DOHH2 (cell line): Measurements from ENCODE around the gene CALHM6.

ENCODE experiments used
- H3F3A ChIP-seq: fragments of 200-600 bp; sonication (generic), shearing (Covaris generic); 2 replicates; pipeline ENCODE4 v1.6.0; 2016; ENCODE audit warnings: antibody characterized with exemption, mild to moderate bottlenecking; ENCODE audit not compliant: control insufficient read depth, insufficient read depth
- H3K27ac ChIP-seq: fragments of 200-600 bp; sonication (generic); 2 replicates; pipeline ENCODE4 v1.5.1; 2014; ENCODE audit warnings: low read depth, mild to moderate bottlenecking, low read length, moderate library complexity
- H3K27me3 ChIP-seq: fragments of 200-600 bp; sonication (generic); 2 replicates; pipeline ENCODE4 v1.6.1; 2014; ENCODE audit warnings: mild to moderate bottlenecking, low read length, mixed read lengths; ENCODE audit not compliant: control insufficient read depth
- H3K36me3 ChIP-seq: fragments of 200-600 bp; sonication (generic); 2 replicates; pipeline ENCODE4 v1.6.1; 2014; ENCODE audit warnings: mild to moderate bottlenecking, low read length, moderate library complexity, mixed read lengths; ENCODE audit not compliant: control insufficient read depth
- H3K4me1 ChIP-seq: fragments of 200-600 bp; sonication (generic); 2 replicates; pipeline ENCODE4 v1.6.1; 2014; ENCODE audit warnings: mild to moderate bottlenecking, low read length, mixed read lengths; ENCODE audit not compliant: control insufficient read depth
- H3K4me2 ChIP-seq: fragments of 200-600 bp; sonication (generic); 2 replicates; pipeline ENCODE4 v1.6.0; 2014; ENCODE audit warnings: mild to moderate bottlenecking, low read length, moderate library complexity
- H3K4me3 ChIP-seq: fragments of 200-600 bp; sonication (generic); 2 replicates; pipeline ENCODE4 v1.5.1; 2014; ENCODE audit warnings: mild to moderate bottlenecking, low read length, mixed read lengths
- H3K79me2 ChIP-seq: fragments of 200-600 bp; sonication (generic); 2 replicates; pipeline ENCODE4 v1.6.1; 2014; ENCODE audit warnings: mild to moderate bottlenecking, low read length, mixed read lengths; ENCODE audit not compliant: control insufficient read depth
- H3K9me2 ChIP-seq: fragments of 200-600 bp; sonication (generic); replicated peaks from 2 replicates; pipeline ENCODE4 v1.6.1; 2014; ENCODE audit warnings: mild to moderate bottlenecking, low read length, mixed read lengths; ENCODE audit not compliant: control insufficient read depth
- H3K9me3 ChIP-seq: fragments of 200-600 bp; sonication (generic); 2 replicates; pipeline ENCODE4 v1.6.1; 2014; ENCODE audit warnings: antibody characterized with exemption, low read length, mixed read lengths; ENCODE audit not compliant: control insufficient read depth, insufficient read depth
- H4K20me1 ChIP-seq: fragments of 200-600 bp; sonication (generic); 2 replicates; pipeline ENCODE4 v1.6.0; 2014; ENCODE audit warnings: low read depth, mild to moderate bottlenecking, antibody characterized with exemption, low read length, moderate library complexity; ENCODE audit not compliant: control insufficient read depth, insufficient read depth
- CTCF ChIP-seq: fragments of 200-600 bp; sonication (generic); IDR thresholded peaks from one replicate; pipeline ENCODE4 v1.5.1; 2014; ENCODE audit warnings: antibody characterized with exemption, mild to moderate bottlenecking, low read depth, low read length; ENCODE audit not compliant: poor library complexity, severe bottlenecking
- EZH2phosphoT487 ChIP-seq: fragments of 200-600 bp; sonication (generic); IDR thresholded peaks from 2 replicates; pipeline ENCODE4 v1.6.1; 2017; ENCODE audit warnings: borderline replicate concordance, mild to moderate bottlenecking, antibody characterized with exemption, low read length, moderate library complexity, mixed read lengths

CALHM6 gene

GRCh38 chr6:116450185-116450710, 10.9 kb upstream of the CALHM6 start:
- H3K4me3 ChIP-seq = no peak overlapping the region
- H3K27ac ChIP-seq = no peak overlapping the region
- H3K27me3 ChIP-seq = peaks cover 10% of the 10 kb centered on the region; the same call in 1 of the 2 replicates
- no peaks in the 10 kb centered on the region for H4K20me1 ChIP-seq
- H3K9me3 ChIP-seq = no peaks in the 10 kb centered on the region
- no peaks in the 10 kb centered on the region for H3K4me1 ChIP-seq
- no peaks in the 10 kb centered on the region for H3F3A ChIP-seq
- H3K79me2 ChIP-seq = no peaks in the 10 kb centered on the region
- H3K4me2 ChIP-seq = no peak overlapping the region
- no peak for TF ChIP-seq EZH2phosphoT487
- TF ChIP-seq CTCF = no peak
- no peaks in the 10 kb centered on the region for H3K9me2 ChIP-seq
- no peaks in the 10 kb centered on the region for H3K36me3 ChIP-seq

GRCh38 chr6:116450769-116451740, 10.1 kb upstream of the CALHM6 start:
- Histone ChIP-seq H3K27me3 (peaks cover 11% of the 10 kb centered on the region; the same call in 1 of the 2 replicates), H3K36me3 (no peaks in the 10 kb centered on the region), H3K9me3 (no peaks in the 10 kb centered on the region), H3K4me2 (no peak overlapping the region), H3K4me1 (no peaks in the 10 kb centered on the region), H3K9me2 (no peaks in the 10 kb centered on the region), H4K20me1 (no peaks in the 10 kb centered on the region), H3K27ac (no peak overlapping the region), H3K4me3 (no peak overlapping the region), H3F3A (no peaks in the 10 kb centered on the region), H3K79me2 (no peaks in the 10 kb centered on the region)
- no peak for TF ChIP-seq CTCF
- TF ChIP-seq EZH2phosphoT487 = no peak

GRCh38 chr6:116451916-116452315, 9.3 kb upstream of the CALHM6 start:
- Histone ChIP-seq H3K9me3 (no peaks in the 10 kb centered on the region), H3K79me2 (no peaks in the 10 kb centered on the region), H3K4me1 (no peaks in the 10 kb centered on the region), H4K20me1 (no peaks in the 10 kb centered on the region), H3F3A (no peaks in the 10 kb centered on the region), H3K4me2 (no peak overlapping the region), H3K36me3 (no peaks in the 10 kb centered on the region), H3K27ac (no peak overlapping the region), H3K4me3 (no peak overlapping the region), H3K27me3 (peaks cover 11% of the 10 kb centered on the region; the same call in 1 of the 2 replicates), H3K9me2 (no peaks in the 10 kb centered on the region)
- TF ChIP-seq EZH2phosphoT487 (no peak), CTCF (no peak)
